NCI-H2227 (cell line): ENCODE results near the gene SCUBE1.

Experiments used
- DNase-seq: peaks from one replicate; lab custom pipeline; 2025; ENCODE audit not compliant: unreplicated experiment; lab: John Stamatoyannopoulos, UW

The SCUBE1 gene

DNA sequence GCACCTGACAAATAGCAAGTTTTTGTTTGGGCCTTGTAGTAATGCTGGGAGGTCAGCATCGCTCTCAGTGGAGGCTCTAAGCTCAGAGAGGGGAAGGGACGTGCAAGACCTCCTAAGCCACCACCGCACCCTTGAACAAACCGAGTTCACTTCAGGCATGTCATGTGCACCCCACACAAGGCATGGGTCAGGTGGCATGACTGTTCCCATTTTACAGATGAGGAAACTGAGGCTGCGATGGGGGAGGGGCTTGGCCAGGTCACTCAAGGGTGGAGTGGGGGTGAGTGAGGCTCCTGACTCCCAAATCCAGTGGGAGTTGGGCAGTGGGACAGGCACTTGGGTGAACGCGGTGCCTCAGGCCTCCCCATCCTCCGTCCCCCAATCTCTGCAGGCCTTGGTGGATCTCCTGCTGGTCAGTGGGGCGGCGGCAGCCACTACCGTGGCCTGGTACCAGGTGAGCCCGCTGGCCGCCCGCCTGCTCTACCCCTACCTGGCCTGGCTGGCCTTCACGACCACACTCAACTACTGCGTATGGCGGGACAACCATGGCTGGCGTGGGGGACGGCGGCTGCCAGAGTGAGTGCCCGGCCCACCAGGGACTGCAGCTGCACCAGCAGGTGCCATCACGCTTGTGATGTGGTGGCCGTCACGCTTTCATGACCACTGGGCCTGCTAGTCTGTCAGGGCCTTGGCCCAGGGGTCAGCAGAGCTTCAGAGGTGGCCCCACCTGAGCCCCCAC, 180.6 kb downstream of the SCUBE1 start:
- no peak for DNase-seq

DNA sequence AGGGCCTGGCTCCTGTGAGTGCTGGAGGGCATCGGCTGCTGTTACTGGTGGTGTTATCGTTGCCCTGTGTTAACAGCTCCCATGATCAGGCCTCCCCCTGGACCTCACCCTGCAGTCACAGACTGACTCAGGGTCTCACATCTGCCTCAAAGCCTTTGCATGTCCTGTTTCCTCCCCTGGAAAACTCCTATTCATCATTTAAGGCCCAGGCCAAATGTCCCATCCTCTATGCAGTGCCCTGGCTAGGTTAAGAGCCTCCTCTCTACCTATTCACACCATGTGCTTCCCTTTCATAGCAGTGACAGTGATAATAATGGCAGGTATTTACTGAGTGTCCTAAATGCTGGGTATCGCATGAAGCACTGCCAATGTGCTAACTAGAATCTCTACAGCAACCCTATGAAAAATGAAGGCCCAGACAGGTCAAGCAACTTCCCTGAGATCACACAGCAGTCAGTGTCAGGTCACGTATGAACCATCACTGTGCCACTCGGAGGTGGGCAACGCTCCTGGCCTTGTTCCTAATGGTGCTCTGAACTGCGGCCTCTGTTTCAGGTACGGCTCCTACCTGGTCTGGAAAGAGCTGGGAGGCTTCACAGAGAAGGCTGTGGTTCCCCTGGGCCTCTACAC, 182.6 kb downstream of the SCUBE1 start:
- DNase-seq: no peak

DNA sequence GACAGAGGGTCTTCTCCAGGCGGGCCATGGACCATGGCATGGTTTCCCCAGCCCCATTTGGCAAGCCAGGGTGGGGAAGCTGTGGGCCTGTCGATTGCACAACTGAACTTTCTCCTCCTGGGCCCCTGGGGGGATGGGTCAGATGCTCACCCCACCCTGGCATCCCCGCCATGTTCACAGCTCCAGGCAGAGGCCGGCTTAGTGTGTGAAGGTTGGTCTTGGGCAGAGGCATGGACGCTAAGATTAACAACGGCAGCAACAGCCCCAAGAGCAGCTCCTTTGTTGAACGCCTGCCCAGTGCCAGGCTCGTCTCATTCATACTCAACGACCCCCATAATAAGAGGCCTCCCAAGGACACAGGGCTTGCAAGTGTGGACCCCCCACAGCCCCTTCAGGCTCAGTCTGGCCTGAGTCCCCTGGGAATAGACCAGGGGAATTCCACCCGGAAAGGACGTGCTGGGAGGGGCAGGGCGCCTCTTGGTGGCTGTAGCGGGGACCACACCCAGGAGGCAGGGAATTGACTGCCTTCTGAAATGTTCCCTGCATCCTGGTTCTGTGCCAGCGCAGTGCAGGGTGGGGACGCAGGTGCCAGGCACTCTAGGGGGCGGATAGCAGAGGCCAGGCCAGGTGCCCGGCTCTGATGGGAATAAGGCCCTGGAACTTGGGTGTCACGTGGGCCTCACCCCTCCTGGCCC, 183.5 kb downstream of the SCUBE1 start:
- no peak for DNase-seq

DNA sequence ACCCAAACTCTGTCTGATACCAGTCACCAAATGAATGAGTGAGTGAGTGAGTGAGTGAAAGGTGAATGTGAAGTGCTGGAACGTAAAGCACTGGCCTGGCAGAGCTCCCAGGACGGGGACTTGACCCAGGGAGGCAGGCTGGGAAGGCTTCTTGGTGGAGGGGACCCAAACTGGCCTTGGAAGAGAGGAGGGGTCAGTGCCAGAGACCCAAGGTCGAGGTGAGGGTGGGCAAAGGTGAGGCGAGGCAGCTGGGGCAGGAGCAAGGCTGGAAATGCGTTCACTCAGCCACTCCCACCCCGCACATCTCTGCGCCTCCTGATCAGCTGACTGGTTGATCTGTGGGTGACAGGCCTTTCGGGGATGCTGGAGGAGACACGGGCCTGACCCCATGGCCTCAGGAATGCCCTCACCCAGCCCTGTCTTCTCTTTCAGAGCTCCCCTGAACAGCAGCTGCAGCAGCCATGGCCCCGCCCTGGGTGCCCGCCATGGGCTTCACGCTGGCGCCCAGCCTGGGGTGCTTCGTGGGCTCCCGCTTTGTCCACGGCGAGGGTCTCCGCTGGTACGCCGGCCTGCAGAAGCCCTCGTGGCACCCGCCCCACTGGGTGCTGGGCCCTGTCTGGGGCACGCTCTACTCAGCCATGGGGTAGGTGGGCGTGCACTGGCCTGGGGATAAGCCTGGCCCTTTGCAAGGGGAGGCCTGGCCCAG, 184.2 kb downstream of the SCUBE1 start:
- DNase-seq: no peak

DNA sequence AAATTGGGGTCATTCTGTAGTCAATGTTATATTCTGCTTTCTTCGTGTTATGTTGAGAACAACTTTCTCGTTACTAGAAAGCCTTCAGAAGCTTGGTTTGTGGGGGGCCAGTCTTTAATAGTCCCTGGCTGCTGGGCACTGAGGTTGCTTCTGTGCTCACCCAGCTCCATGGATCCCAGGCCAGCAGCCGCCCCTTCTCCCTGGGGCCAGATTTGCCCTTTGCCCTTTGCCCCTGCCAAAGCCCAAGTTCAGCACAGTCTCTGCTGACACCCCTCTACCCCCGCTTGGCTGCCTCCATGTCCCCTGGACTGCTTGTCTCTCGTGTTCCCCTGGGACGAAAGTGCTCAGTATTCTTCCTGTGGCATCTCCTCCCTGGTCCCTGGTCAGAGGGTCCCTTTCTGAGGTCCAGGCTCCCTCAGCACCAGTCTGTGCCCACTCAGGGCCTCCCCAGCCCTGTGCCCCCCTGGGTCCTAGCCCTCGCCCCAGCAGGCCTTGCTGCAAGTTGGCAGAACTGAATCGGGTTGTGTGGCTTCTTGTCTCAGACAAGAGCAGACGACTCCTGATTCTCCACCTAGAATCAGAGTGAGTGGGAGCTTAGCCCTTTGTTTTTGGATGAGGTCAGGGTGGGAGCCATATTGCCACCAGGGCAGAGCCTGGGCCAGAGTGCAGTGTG, 185.2 kb downstream of the SCUBE1 start:
- DNase-seq: no peak

DNA sequence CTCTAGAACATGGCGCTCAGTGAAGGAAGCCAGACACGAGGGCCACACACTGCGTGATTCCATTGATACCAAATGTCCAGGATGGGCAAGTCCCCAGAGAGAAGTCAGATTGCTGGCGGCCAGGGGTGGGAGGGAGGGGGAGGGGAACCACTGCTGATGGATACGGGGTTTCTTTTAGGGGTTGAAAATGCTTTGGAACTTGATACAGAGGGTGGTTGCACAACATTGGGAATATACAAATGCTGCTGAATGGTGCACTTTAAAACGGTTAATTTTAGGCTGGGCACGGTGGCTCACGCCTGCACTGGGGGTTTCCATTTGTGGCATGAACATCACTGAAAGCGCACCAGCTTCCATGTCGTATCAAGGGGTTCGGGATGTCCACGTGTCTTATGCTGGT, 186.8 kb downstream of the SCUBE1 start:
- no peak for DNase-seq

DNA sequence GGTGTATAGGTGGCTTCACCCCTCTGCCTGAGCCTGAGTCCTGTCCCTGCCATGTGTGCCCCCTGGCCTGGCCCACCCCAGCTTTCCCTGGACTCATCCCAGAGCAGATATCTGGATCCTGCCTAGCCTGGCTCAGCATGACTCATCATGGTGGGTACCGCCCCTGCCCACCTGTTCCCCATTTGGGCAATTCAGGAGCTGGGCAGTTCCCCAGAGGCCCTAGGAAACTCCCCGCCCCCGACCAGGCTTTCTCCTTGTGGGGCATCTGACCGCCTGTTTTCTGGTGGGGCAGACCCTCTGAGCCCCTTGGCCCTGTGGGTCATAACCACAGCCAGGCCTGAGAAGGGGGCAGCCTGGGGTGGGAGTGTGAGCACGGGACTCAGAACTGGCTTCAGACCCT, 187.4 kb downstream of the SCUBE1 start:
- no peak for DNase-seq

DNA sequence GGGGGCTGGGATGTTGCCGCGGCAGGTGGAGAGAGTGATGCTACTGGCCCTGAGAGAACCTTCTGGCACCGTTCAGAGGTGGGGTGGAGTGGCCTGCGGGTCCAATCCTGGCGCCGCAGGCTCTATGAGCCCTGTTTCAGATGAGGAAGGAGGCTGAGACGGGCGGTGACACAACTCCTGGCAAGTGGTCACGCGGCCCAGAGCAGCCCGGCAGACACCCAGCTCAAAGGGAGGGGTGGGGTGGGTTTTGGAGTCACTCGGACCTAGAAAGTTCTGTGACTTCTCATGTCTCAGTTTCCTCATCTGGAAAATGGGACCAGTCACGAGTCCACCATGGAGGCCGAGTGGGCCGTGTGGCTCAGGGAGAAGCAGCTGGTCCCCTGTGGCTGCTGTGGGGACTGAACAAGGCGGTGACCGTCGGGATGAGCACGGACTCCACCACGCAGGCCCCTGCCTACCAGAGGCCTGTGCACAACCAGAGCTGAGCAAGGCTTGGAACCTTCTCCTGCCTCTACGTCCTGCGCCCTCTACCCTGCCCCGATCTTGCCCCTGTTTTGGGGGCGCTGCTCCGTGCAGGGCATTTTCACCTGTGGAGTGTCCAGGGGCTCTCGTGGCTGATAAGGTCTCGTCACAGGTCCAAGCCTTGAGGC, 188.2 kb downstream of the SCUBE1 start:
- DNase-seq: no peak

DNA sequence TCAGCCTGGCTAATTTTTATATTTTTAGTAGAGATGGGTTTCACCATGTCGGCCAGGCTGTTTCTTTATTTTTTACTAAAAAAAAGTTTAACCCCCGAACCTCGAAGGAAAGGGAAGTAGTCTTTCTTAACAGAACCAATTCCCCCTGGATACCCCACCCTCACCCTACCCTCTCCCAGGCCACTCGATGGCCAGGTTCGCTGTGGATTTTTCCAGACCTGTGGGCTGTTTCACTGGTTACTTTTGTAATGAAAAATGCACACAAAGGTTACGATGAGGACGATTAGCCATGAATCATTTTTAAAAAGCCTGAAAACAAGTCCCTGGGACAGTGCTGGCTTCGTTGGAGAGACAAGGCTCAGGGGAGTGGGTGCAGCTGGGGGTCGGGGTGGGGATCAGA, 189.3 kb downstream of the SCUBE1 start:
- DNase-seq: no peak

DNA sequence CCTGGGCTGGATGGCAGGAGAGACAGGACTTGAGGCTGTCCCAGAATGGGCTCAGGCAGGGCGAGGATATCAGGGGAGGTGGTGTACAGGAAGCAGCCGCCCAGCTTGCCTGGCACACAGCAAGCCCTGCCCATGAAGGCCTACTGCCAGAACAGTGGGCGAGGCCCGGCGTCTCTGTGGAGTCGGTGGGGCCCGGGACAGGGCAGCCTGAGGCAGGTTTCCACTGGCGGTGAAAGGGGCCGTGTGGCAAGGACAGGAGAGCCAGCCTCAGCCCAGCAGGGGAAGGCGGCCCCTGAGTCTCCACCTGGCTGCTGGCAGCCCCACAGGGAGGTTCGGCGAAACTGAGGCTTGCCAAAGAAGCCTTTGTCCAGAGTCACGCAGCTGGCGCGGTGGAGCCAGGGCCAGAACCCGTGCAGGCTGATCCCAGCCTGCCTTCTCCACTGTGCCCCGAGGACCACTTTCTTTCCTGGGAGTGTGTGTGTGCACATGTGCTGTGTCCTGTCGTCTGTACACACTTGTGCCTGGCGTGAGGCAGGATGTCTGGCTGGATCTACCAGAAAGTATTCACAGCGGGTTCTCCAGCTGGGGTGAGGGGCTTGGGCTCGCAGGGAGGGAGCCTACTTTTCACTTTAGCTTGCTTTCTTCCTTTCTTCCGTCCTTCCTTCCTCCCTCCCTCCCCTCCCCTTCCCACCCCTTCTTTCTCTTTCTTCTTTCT, 190.7 kb downstream of the SCUBE1 start:
- no peak for DNase-seq

DNA sequence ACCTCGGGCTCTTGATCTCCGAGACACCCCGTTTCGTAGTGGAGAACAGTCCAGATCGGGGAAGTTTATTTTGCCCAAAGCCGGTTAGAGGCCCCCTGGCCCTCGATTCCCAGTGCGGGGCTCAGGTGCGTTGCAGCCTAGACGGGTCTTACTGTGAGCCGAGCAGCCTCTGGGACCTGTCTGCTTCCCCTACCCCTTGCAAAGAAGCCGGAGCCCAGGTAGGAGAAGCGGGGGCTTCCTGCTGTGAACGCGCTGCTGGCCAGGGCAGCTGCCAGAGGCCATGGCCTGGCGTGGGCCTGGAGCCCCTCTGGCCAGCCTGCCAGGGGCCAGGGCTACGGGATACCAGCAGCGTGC, 191.2 kb downstream of the SCUBE1 start:
- DNase-seq: no peak

DNA sequence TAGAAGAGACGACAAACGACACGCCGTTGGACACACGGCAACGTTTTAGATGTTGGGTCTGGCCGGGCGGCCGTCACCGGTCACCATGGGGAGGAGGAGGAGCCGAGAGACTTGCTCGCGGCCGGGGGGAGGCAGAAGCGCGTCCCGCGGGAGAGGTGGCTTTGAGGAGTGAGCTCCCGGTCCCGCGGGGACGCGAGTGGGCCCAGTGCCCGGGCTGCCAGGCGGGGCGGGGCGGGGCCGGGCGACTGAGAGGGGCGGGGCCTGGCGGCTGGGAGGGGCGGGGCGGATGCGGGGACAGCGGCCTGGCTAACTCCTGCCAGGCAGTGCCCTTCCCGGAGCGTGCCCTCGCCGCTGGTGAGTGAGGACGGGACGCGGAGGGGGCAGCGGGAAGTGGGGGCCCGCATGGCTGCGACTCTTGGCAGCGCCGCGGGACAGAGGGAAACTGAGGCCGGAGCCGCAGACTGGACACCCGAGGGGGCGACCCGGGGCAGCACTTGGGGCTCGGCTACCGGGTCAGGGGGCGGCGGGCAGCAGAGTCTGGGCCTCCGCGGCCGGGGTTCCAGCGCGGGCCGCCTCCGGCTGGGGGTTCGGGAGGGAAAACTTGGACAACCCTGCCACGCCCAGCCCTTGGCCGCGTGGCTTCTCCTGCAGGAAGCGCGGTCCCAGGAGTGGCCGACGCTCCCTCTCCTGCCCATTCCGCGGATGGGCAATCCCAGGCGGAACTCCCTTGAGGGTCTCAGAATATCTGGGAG, 191.7 kb downstream of the SCUBE1 start, which contains the start of gene TSPO:
TSPO (plus strand) TSS at position 309 of the 752 bp plus-strand sequence. CDS start 7,680 bp downstream, outside the sequence.
- DNase-seq: peak; percentile 26

DNA sequence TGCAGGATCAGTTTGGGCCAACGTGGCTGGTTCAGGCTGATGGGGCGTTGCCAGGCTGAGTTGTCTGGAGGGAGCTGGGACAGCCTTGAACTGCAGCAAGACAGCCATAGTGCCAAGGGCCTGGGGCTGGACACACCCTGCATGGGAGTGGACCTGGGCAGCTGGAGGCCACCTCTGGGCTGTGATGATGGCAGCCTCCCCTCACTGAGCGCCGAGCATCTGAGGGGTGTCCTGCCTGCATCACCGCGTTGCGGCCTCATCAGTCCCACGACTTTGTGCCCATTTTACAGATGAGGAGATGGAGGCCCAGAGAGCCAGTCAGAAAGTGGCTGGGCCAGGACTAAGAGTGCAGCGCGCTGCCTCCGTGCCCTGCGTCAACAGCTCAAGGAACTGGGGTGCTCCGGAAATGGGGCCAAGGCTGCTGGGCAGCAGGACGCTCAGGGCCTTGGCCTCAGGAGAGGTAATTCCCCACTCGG, 192.4 kb downstream of the SCUBE1 start:
- DNase-seq: no peak

DNA sequence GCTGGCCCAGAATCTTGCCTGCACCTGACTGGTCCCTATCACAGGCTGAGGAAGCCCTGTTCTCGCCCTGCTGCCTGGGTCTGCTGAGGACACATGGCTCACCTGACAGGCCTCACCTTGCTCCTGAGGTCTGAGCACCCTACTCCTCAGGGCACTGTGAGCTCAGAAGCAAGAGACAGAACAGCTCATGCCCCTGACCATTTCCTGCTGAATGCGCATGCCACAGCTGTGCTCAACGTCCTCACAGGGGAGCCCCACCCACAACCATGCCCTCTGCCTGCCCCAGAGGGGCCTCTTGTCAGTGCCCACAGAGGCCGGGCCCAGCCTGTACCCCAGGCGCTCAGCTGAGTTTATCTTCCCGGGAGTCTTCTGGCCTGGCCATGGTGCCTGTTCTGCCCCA, 194.6 kb downstream of the SCUBE1 start:
- no peak for DNase-seq

DNA sequence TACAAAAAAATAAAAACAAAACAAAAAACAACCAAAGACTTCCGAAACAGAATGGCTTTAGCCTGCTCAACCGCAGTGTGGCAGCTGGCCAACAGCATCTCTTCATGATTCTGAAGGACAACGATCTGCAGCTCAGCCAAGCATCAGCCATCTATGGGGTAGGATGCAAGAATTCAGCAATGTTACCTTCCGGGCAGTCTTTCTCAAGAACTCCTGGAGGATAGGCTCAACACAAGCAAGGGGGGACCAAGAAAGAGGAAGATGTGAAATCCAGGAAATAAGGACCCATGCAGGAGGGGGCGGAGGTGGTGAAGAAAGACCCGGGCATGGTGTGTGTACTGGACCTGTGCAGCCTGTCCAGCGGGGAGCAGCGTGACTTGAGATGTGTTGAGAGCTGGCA, 195.4 kb downstream of the SCUBE1 start:
- no peak for DNase-seq
